Neutrophil (primary cell): Measurements from ENCODE around the gene TM9SF4.
A peak's percentile ranks its signal among the peaks of the same experiment; 100 is the strongest.

ENCODE experiments used
- H3K27ac ChIP-seq: fragments of 200-600 bp; sonication (generic); 2 replicates; pipeline ENCODE4 v1.5.1; 2016; ENCODE audit warnings: mild to moderate bottlenecking, moderate library complexity
- H3K27me3 ChIP-seq: fragments of 200-600 bp; sonication (generic); 2 replicates; pipeline ENCODE4 v1.6.0; 2016; ENCODE audit warnings: mild to moderate bottlenecking
- H3K36me3 ChIP-seq: fragments of 200-600 bp; sonication (generic); 2 replicates; pipeline ENCODE4 v1.5.1; 2017
- H3K4me1 ChIP-seq, 2 experiments: fragments of 200-600 bp in 1 of 2; sonication (generic) in 1 of 2; 1 replicate in 1 of 2; 2 replicates in 1 of 2; pipeline versions ENCODE4 v1.5.1 to v1.6.1; 2013 to 2016; ENCODE audit warnings: low read depth in 1 of 2, low read length in 1 of 2, mild to moderate bottlenecking in 1 of 2, moderate library complexity in 1 of 2; ENCODE audit not compliant: control insufficient read depth in 1 of 2, insufficient read depth in 1 of 2
- H3K4me3 ChIP-seq, 2 experiments: fragments of 200-600 bp in 1 of 2; sonication (generic) in 1 of 2; 1 replicate in 1 of 2; 2 replicates in 1 of 2; pipeline ENCODE4 v1.5.1; 2013 to 2016; ENCODE audit warnings: low read depth in 1 of 2, low read length in 1 of 2, mild to moderate bottlenecking in 1 of 2, moderate library complexity in 1 of 2
- H3K9me3 ChIP-seq: fragments of 200-600 bp; sonication (generic); 2 replicates; pipeline ENCODE4 v1.5.1; 2016
- TF ChIP-seq, protein P1 (sequence below): fragments of 200-600 bp; sonication (generic); IDR thresholded peaks from 2 replicates; pipeline ENCODE4 v1.5.1; 2016; ENCODE audit warnings: antibody characterized with exemption

Gene TM9SF4

DNA sequence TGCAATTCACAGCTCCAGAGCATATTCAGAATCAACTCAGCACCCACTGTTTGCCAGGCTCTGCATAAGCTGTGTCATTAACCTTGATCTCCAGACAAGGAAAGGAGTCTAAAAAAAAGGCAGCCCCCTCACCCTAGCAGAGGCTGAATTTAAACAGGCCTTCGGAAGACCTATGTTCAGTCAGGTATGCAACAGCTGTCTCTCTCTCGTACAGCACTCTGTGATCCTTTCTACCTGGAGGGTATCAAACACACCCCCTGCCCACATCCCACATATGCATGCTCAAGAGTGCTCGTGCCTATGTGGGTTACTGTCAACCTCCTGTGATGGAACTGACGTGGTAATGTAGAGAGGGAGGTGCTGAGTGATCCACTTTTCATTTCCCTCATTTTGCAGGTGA, 89.5 kb downstream of the TM9SF4 start:
- no peaks in the 10 kb centered on the region for H3K9me3 ChIP-seq
- TF ChIP-seq, protein P1, sequence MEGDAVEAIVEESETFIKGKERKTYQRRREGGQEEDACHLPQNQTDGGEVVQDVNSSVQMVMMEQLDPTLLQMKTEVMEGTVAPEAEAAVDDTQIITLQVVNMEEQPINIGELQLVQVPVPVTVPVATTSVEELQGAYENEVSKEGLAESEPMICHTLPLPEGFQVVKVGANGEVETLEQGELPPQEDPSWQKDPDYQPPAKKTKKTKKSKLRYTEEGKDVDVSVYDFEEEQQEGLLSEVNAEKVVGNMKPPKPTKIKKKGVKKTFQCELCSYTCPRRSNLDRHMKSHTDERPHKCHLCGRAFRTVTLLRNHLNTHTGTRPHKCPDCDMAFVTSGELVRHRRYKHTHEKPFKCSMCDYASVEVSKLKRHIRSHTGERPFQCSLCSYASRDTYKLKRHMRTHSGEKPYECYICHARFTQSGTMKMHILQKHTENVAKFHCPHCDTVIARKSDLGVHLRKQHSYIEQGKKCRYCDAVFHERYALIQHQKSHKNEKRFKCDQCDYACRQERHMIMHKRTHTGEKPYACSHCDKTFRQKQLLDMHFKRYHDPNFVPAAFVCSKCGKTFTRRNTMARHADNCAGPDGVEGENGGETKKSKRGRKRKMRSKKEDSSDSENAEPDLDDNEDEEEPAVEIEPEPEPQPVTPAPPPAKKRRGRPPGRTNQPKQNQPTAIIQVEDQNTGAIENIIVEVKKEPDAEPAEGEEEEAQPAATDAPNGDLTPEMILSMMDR: no peak
- H3K36me3 ChIP-seq: peaks cover 75% of the 10 kb centered on the region
- no peak overlapping the region for H3K4me3 ChIP-seq
- H3K27me3 ChIP-seq: no peaks in the 10 kb centered on the region
- no peak overlapping the region for H3K27ac ChIP-seq
- H3K4me1 ChIP-seq: peaks cover 29 to 34% of the 10 kb centered on the region in 2 experiments

DNA sequence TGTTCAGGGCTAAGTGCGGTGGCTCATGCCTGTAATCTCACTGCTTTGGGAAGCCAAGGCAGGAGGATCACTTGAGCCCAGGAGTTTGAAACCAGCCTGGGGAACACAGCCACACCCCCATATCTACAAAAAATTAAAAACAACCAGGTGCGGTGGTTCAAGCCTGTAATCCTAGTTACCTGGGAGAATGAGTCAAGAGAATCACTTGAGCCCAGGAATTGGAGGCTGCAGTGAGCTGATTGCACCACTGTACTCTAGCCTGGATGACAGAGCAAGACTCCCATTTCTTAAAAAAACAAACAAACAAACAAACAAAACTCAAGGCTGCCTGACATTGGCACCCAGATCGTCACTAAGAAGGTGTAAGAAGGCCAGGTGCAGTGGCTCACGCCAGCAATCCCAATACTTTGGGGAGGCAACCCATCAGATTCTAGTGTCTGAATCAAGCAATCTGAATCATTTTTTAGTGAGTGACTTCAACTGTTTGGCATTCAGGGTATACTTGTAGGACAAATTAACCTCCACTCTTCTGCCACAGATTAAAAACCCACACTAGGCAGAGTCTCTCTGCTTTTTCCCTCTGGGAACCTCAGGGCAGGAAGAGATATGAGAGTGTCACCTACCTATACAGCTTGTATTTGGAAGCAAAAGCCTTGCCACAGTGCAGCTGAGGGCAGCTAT, 91.9 kb downstream of the TM9SF4 start:
- H3K4me3 ChIP-seq: no peak overlapping the region
- peak overlapping the region; percentile 87 for H3K27ac ChIP-seq
- no peaks in the 10 kb centered on the region for H3K9me3 ChIP-seq
- H3K36me3 ChIP-seq: peaks cover 51% of the 10 kb centered on the region
- TF ChIP-seq, protein P1: no peak
- no peaks in the 10 kb centered on the region for H3K27me3 ChIP-seq
- peaks cover 54 to 58% of the 10 kb centered on the region in 2 experiments for H3K4me1 ChIP-seq

DNA sequence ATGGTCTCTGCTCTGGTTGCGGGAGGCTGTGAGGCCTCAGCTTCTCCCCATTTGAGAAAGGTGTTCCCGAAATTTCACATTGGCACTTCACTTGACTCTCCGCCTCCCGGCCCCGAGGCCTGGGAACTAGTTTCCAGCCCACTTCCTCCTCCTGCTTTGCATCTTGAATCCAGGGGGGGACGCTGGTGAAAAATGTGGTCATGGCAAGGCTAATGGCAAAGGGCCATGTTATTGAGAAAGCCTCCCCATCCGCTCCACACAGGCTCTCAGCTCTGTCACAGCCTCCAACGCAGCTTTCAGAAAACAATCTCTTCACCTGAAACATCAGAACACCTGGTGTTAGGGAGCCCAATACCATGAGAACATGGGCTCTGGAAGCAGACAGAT, 92.5 kb downstream of the TM9SF4 start:
- Histone ChIP-seq H3K27ac (peak overlapping the region; percentile 87), H3K4me3 (no peak overlapping the region), H3K4me1 (peaks cover 59 to 63% of the 10 kb centered on the region in 2 experiments), H3K36me3 (peaks cover 45% of the 10 kb centered on the region), H3K27me3 (no peaks in the 10 kb centered on the region), H3K9me3 (no peaks in the 10 kb centered on the region)
- TF ChIP-seq, protein P1: no peak

DNA sequence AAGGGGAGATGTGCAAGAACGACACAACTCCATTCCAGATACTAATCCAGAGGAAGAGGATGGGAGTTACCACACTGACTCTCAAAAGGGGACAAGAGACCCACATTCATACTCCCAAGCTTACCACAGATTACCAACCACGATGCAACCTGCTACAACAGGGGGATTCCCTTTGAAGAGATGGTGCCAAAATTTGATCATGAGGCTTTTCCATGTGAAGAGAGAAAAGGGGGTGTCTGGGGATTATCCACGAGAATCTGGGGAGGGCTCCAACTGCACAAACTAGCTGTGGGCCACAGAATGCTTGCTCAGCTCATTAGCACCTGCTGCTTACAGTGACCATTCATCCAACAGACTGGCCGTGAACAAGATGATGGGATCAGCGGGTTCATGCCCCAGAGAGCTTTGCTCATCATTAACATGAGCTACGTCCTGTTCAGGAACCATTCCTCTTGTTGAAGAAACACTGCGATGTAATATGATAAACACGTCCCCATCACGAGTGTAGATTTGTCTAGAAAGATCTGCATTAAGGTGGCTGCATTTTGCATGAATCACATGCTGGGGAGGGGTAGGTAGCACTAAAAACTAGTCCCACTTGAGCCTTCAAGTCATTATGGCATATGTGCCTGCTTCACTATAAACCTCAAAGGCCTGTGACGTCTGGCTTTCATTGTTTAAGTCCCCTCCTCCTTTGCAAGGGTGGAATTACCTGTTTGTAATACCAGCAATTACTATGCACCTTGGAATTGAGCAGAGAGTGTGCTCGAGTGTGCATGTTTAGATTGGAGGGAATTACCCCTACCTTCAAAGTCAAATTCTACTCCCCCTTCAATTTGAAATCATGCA, 94.1 kb downstream of the TM9SF4 start:
- H3K4me3 ChIP-seq: no peak overlapping the region
- peak overlapping the region; percentile 87 for H3K27ac ChIP-seq
- no peaks in the 10 kb centered on the region for H3K27me3 ChIP-seq
- peaks cover 30% of the 10 kb centered on the region for H3K36me3 ChIP-seq
- no peaks in the 10 kb centered on the region for H3K9me3 ChIP-seq
- TF ChIP-seq, protein P1: no peak
- H3K4me1 ChIP-seq: peaks cover 69 to 74% of the 10 kb centered on the region in 2 experiments

DNA sequence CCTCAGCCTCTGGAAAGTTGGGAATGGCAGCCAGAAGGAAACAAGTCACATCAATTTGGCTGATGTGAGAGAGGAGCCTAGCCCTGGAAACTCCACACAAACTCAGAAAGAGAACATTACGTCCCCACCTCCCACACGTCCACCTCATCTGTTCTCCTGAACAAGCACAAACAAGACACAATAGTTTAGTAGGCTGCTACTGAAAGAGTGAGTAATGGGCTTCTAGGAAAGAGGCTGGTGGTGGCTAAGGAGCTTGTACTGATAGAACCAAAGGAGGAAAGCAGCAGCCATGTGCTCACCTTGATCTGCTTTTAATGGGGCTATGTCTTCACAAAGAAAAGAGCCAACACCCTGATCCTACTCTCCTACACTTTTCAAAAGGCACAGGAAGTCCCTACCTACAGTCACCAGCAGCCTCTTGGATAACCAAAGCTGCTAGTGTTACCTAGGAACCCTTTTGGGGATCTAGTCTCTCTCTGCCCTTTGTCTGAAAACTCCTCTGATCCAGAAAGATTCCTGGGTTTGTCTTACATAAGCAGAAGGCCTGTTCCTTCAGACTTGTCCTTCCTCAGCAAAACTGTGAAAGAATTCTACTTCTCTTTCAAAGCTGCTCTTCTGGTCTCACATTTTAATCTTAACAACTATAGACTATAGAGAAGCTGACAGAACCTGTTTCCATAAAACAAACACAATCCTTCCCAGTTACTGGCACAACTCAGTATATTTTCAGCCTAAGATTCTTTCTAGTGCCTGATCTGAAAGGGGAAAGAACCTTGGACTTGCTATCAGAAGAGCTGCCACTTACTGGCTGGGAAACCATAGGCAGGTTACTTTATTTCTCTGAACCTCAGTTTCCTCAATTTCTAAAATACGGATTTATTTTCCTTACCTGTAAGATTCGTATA, 94.9 kb downstream of the TM9SF4 start:
- H3K27ac ChIP-seq: peak overlapping the region; percentile 87
- TF ChIP-seq, protein P1: no peak
- no peaks in the 10 kb centered on the region for H3K9me3 ChIP-seq
- H3K27me3 ChIP-seq: no peaks in the 10 kb centered on the region
- peak overlapping the region; percentile 14 to 15 for H3K4me3 ChIP-seq
- peaks cover 78 to 83% of the 10 kb centered on the region in 2 experiments for H3K4me1 ChIP-seq
- peaks cover 21% of the 10 kb centered on the region for H3K36me3 ChIP-seq
